ENCODE measurements around the gene PTPRG.

Gene PTPRG

GRCh38 chr3:61562721-61563312, 1.4 kb downstream of the PTPRG start:
- no peak for DNase-seq (ENCODE audit: low spot score)

DNA sequence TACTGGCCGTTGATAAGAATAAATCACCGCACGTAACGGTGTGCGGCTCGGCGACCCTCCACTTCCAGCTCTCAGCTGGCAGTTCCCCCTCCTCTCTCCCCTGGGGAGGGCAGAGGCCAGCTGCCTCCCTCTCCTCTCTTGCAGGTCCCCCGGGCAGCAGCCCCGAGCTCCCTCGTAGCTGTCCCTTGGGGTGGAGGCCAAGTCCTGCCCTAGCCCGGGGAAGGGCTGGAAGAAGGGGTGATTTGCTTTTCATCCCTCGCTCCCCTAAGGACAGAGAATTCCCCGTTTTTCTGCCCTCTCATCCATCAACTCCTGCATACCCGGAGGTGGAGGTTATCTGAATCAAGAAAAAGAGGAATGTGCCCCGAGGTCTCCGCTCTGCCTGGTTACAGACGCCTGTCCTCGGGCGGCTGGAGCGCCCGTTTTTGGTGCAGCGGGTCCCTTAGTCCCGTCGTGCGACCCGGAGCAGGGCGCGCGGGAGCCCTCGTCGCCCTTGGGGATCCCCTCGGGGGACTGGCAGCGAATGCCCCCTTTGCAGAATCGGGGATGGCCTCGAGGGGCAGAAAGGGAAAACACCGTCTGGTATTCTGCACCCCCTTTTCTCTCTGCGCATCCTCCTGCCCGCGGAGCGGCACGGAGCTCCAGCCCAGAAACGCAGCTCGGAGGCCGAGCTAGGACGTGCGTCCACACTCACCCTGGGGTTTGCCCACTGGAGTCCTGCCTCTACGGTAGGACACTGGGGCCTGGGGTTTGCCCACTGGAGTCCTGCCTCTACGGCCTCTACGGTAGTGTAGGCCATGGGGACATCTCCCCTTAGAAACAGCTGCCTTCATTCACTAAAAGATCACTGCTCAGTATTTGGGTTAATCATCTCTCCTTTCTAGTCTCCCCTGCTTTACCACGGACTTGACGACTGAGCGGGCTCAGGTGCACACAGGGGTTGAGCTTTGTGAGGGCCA, 2.2 kb downstream of the PTPRG start:
- DNase-seq (ENCODE audit: low spot score): no peak

GRCh38 chr3:61564395-61565059, 3.2 kb downstream of the PTPRG start:
- no peak for DNase-seq (ENCODE audit: low spot score)

DNA sequence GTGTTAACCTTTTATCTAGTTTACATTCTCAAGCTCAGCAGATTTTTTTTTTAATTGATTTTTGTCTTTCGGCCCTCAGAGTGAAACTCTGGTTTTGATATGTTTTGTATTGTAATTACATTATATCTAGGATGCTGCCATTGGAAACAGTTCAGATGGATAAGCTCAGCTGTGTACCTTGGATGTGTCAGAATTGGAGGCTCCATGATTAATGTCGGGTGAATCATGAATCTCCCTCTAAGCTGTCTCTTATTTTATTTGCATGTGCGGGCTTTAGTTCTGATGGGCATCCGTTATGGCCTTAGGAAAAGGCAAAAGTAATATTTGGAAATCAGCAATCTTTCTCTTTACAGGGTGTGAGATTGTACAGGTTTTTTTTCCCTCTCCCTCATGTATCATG, 4.2 kb downstream of the PTPRG start:
- DNase-seq (ENCODE audit: low spot score): no peak

- no peak for DNase-seq (ENCODE audit: low spot score)
Observed at GRCh38 chr3:61568127-61568526, 6.8 kb downstream of the PTPRG start.

DNA sequence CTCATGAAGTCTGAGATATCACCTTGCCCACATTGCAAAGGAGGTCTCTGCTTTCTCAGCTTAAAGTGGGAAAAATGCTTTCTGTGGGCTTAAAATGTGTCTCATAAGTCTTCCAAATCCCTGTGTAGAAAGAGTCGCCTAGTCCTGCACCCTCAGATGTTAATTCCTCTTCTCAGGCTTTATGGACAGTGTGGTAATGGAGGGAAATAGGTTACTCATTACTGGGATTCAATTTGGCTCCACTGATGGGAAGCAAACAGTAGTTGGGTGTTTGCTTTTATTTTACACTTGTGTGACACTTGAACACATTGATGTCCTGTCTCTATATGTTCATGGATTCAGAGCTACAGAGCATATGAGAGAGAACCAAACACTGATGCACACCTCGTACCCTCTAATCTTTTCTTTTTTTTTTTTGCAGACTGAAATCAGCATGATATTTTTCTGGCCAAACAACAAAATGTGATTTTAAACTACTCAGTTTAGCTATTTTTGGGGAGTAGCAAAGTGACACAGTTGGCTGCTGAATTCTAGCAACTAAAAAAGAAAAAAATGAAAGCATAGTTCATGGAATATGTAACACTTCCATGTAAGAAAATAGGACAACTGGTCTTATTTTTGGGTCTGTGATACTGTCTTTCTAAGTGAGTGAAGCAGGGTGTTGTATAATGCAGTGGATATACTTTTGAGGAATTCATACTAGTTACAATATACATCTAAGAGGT, 8.6 kb downstream of the PTPRG start:
- no peak for DNase-seq (ENCODE audit: low spot score)

DNA sequence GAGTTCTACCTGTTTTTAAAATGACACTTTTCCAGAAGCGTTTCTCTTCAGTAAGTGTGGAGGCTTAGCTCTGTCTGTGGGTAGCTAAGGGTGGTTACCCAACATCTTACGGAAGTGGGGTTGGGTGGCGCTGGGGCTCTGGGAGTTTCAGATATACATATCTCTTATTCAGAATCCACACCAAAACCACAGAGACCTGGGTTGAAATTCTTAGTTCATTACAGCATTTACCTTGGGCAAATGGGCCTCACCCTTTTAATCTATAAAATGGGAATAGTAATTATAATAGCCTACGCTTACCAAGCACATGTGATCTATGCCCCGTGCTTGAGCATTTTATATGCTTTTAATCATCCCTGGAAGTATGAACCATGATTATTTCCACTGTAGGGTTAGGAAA, 9.4 kb downstream of the PTPRG start:
- DNase-seq (ENCODE audit: low spot score): no peak

- DNase-seq (ENCODE audit: low spot score): no peak
Observed at GRCh38 chr3:61571516-61572336, 10.4 kb downstream of the PTPRG start.

DNA sequence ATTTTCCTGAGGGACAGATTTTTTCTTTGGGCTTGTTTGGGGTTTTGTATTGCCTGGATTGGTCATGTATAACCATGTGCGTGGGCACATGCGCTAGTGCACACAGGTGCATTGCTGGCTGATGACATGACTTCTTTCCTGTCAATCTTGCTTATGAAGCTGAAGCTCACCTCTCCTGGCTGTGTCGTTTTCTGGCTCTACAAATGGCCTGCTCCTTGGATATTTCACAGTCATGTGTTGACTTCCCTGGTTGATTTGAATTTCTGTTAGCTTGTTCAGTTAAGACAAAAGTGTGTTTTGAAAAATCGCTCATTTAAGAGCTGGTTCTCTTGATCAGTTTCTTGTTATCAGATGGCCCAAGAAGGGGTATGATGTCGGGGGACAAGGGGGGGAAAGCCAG, 11.5 kb downstream of the PTPRG start:
- DNase-seq (ENCODE audit: low spot score): no peak

DNA sequence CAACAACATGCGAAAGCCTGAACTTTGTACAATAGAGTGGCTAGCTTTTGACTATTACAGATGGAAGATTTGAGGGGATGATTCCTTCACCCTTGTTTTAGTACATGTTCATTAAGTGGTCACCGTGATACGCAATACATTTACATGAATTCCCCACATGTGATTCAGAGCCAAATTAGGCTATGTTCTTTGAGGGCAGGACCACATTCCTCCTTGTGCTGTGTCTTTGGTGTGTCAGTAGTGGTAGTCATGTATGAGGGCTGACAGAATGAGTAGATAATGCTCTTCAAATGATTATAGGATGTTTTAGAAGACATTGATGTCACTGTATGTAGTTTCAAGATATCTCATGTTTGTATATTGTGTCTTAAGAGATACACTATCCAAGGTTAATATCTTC, 12.1 kb downstream of the PTPRG start:
- DNase-seq (ENCODE audit: low spot score): no peak

- no peak for DNase-seq (ENCODE audit: low spot score)
Observed at GRCh38 chr3:61574854-61575253, 13.5 kb downstream of the PTPRG start.

DNA sequence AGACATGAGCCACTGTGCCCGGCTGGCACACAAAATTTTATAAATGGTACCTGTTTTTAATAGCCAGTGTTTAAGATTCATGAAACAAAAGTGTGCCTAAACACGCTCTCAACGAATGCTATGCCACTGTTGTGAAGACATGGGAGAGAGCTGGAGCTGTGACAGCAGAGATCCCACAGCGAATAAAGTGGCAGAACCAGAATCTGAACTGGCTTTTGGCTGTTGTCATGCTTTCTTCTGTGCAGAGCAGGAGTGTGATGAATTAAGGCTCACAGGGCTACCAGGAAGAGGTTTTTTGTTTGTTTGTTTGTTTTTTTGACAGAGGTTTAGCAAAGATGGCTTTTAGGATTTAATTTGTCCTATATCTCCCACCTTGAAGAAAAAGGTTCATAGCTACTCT, 14.5 kb downstream of the PTPRG start:
- no peak for DNase-seq (ENCODE audit: low spot score)

DNA sequence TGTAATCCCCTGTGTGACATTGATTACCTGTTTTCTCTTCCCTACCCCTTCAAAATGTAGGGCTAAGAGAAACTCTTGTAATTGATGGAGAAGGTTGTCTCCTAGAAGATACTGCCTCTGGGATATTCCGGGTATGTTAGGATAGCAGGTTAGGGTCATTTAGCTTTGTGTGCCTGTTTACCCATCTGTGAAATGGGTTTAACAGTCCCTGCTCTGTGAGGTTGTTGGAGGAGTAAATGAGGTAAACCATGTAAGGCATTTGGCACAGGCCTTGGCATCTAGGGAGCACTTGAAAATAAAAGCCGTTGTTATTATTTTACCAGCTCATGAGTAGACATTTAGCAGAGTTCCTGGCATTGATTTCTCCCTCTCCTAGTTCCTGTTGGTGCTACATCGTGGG, 16.4 kb downstream of the PTPRG start:
- DNase-seq (ENCODE audit: low spot score): no peak

GRCh38 chr3:61578667-61579367, 17.4 kb downstream of the PTPRG start:
- no peak for DNase-seq (ENCODE audit: low spot score)

DNA sequence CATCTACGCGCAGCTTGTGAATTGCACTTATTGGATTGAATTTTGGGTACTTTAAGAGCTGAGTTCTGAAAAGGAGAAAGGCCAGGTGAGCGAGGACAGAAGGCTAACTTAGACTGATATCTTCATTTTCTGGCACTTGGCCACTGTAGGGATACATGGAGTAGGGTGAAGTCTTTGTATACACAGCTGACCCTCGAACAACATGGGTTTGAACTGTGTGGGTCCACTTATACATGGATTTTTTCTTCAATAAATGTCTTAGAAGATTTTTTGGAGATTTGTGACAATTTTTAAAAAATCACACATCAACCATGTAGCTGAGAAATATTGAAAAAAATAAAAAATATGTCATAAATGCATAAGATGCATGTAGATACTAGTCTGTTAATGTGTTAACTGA, 18.3 kb downstream of the PTPRG start:
- DNase-seq (ENCODE audit: low spot score): no peak

- DNase-seq (ENCODE audit: low spot score): no peak
Observed at GRCh38 chr3:61580982-61581643, 19.7 kb downstream of the PTPRG start.

- no peak for DNase-seq (ENCODE audit: low spot score)
Observed at GRCh38 chr3:61582287-61582686, 20.9 kb downstream of the PTPRG start.

DNA sequence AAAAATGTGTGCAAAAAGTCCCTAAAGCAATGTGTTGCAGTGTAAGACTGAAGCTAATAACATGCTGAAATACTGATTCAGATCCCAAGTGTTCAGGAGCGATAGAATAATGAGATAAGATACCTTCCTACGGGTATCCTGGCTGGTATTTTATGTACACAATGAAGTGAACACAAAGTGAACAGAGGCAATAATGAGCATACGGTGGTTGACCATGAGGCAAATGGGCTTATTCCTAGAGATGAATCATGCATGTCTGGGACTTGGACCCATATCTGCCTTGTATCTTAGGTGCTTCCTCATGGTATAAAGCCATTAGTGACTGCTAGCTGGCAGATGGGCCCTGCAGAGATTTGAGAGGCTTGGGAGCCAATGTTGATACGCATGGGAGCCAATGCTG, 21.5 kb downstream of the PTPRG start:
- no peak for DNase-seq (ENCODE audit: low spot score)

DNA sequence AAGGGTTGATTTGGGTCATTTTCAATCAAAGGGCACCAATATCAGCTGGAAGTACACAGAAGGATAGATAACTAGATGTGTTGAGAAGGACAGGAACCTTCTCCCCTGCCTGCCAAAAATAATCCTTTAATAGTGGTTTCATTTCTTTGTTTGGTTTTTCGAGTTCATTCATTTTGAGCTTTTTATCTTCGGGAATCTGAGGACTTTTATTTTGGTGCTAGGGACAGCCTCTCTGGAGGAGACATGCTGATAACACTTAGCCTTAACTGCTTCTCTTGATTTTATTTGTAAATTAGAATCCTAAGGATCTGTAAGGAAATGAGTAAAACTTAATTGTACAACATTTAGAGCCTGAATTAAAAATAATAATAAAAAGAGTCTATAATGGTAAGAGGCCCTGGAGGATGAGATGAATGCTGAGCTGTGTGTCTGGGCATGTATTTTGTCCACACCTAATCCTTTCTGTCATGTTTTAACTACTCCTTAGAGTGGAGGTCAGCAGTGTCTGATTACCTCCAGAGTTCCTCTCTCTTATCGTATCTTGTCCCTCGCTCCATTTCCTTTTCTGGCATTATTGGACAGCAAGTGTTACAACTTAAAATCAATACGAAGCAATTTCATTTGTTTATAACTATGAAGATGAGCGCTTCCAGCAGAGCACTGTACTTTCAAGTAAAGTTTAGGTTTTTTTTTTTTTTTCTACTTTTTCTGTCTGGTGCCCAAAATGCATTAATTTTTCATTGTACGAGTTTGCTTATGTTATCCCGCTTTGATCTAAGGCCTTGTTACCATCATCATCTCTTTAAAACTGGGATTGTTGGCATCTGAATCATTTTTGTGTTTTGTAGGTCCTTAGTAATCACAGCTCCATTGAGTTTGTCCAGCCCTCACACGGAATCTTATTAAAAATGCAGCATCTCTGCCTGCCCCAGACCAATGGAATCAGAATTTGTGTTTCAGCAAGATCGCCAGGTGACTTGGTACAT, 22.8 kb downstream of the PTPRG start:
- DNase-seq (ENCODE audit: low spot score): no peak

All from HuH-7.5 (cell line).